GM10266 (cell line): ENCODE measurements around the gene PCDHGB6.
A peak's percentile ranks its signal among the peaks of the same experiment; 100 is the strongest.
"Not testable (repeated sequence)": the region's sequence is repeated elsewhere in the genome, so short reads cannot be mapped to it uniquely, and the experiment has no call there.

Experiments
- DNase-seq: peaks from one replicate; pipeline ENCODE4 v3.0.0; 2012; ENCODE audit errors: extremely low spot score
- TF ChIP-seq, protein P1 (sequence below): IDR thresholded peaks from 2 replicates; pipeline ENCODE4 v1.5.1; 2012; ENCODE audit warnings: mild to moderate bottlenecking, low read depth; ENCODE audit not compliant: control insufficient read depth, insufficient read depth; ENCODE audit errors: missing control alignments

PCDHGB6 gene

DNA sequence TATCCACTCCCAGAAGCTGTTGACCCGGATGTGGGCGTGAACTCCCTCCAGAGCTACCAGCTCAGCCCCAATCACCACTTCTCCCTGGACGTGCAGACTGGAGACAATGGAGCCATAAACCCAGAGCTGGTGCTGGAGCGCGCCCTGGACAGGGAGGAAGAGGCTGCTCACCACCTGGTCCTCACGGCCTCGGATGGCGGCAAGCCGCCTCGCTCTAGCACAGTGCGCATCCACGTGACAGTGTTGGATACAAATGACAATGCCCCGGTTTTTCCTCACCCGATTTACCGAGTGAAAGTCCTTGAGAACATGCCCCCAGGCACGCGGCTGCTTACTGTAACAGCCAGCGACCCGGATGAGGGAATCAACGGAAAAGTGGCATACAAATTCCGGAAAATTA lies 14.6 kb upstream of the PCDHGB6 start:
- TF ChIP-seq, protein P1, sequence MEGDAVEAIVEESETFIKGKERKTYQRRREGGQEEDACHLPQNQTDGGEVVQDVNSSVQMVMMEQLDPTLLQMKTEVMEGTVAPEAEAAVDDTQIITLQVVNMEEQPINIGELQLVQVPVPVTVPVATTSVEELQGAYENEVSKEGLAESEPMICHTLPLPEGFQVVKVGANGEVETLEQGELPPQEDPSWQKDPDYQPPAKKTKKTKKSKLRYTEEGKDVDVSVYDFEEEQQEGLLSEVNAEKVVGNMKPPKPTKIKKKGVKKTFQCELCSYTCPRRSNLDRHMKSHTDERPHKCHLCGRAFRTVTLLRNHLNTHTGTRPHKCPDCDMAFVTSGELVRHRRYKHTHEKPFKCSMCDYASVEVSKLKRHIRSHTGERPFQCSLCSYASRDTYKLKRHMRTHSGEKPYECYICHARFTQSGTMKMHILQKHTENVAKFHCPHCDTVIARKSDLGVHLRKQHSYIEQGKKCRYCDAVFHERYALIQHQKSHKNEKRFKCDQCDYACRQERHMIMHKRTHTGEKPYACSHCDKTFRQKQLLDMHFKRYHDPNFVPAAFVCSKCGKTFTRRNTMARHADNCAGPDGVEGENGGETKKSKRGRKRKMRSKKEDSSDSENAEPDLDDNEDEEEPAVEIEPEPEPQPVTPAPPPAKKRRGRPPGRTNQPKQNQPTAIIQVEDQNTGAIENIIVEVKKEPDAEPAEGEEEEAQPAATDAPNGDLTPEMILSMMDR = no peak

DNA sequence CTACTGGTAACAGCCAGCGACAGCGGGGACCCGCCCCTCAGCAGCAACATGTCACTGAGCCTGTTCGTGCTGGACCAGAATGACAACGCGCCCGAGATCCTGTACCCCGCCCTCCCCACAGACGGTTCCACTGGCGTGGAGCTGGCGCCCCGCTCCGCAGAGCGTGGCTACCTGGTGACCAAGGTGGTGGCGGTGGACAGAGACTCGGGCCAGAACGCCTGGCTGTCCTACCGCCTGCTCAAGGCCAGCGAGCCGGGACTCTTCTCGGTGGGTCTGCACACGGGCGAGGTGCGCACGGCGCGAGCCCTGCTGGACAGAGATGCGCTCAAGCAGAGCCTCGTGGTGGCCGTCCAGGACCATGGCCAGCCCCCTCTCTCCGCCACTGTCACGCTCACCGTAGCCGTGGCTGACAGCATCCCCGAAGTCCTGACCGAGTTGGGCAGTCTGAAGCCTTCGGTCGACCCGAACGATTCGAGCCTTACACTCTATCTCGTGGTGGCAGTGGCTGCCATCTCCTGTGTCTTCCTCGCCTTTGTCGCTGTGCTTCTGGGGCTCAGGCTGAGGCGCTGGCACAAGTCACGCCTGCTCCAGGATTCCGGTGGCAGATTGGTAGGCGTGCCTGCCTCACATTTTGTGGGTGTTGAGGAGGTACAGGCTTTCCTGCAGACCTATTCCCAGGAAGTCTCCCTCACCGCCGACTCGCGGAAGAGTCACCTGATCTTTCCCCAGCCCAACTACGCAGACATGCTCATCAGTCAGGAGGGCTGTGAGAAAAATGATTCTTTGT lies 13.2 kb upstream of the PCDHGB6 start:
- not testable (repeated sequence) for DNase-seq

More for the DNA sequence above, 14.6 kb upstream of the PCDHGB6 start:
- DNase-seq = no peak

DNA sequence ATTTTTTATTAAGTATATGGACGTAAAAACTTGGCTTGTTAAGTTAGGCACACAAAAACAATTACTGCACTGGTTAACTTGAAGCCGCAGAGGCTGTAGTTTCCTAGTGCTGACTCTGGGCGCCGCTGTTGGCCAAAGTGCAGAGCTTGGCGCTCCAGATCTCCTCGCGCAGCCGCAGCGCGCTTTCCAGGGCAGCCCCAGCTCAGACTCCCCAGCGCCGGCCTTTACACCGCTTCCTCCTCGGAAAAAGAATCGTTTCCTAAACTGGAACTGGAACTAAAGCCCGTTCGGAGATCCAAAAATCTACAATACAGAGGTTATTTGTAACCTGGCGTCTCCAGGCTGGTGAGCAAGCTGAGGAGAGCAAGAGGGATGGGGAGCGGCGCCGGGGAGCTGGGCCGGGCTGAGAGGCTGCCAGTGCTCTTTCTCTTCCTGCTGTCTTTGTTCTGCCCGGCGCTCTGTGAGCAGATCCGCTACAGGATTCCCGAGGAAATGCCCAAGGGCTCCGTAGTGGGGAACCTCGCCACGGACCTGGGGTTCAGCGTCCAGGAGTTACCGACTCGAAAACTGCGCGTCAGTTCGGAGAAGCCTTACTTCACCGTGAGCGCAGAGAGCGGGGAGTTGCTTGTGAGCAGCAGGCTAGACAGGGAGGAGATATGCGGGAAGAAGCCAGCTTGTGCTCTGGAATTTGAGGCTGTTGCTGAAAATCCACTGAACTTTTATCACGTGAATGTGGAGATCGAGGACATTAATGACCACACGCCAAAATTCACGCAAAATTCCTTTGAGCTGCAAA lies 9.9 kb upstream of the PCDHGB6 start, which contains the start of gene PCDHGB5:
Gene PCDHGB5, plus strand, starts transcription at position 192 of the 796 bp plus-strand sequence. Its CDS starts 181 bp downstream, at position 373.
- TF ChIP-seq, protein P1 = peak; percentile 33
- DNase-seq = not testable (repeated sequence)

- DNase-seq = no peak
Measured at GRCh38 chr5:141398608-141399007, 9.2 kb upstream of the PCDHGB6 start.

DNA sequence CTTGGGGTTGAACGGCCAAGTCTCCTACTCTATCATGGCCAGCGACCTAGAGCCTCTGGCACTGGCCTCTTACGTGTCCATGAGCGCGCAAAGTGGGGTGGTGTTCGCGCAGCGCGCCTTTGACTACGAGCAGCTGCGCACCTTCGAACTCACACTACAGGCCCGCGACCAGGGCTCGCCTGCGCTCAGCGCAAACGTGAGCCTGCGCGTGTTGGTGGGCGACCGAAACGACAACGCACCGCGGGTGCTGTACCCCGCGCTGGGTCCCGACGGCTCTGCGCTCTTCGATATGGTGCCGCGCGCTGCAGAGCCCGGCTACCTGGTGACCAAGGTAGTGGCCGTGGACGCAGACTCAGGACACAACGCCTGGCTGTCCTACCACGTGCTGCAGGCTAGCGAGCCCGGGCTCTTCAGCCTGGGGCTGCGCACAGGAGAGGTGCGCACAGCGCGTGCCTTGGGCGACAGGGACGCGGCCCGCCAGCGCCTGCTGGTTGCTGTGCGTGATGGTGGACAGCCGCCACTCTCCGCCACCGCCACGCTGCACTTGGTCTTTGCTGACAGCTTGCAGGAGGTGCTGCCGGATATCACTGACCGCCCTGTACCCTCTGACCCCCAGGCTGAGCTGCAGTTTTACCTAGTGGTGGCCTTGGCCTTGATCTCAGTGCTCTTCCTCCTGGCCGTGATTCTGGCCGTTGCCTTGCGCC lies 8.1 kb upstream of the PCDHGB6 start:
- no peak for DNase-seq
- TF ChIP-seq, protein P1 = no peak

More at GRCh38 chr5:141398608-141399007, 9.2 kb upstream of the PCDHGB6 start:
- TF ChIP-seq, protein P1 = no peak

DNA sequence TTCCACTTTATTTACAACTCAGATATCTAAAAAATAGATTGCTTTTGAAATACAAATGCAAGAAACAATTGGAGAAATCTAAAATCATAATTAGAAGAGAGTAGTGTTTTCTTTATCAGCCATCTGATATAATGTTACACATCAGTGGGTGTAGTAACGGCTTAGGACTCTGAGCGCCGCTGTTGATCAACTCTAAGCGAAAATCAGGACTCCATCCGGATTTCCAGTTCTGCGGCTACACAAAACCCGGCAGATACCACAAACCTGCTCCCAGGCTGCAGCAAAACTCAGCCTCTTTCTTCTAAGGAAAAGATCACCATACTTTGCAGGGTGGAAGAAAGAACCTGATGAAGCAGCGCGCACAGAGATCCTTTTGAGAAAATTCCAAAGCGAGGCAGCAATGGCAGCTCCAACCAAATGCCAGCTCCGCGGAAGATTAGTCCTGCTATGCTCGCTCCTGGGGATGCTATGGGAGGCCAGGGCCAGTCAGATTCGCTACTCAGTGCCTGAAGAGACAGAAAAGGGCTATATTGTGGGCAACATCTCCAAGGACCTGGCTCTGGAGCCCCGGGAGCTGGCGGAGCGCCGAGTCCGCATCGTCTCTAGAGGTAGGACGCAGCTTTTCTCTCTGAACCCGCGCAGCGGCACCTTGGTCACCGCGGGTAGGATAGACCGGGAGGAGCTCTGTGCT lies 5.1 kb upstream of the PCDHGB6 start, which contains the start of gene PCDHGA9:
Gene PCDHGA9, plus strand, starts transcription at position 226 of the 691 bp plus-strand sequence. Its CDS starts 175 bp downstream, at position 401.
- no peak for DNase-seq
- TF ChIP-seq, protein P1 = peak; percentile 31

- TF ChIP-seq, protein P1 = no peak
- no peak for DNase-seq
Measured at GRCh38 chr5:141403387-141403786, 4.4 kb upstream of the PCDHGB6 start.
